Endothelial cell of umbilical vein (primary cell): ENCODE results near the gene MCF2L. TPM values are rescaled to one million over a fixed set of nuclear protein-coding genes. Genes with fewer than 3 reads are reported as not detected.

ENCODE experiments used
- BruUV-seq: library from RNA; stranded (reverse); fragments of 400-500 nt; replicated peaks from 2 replicates; lab custom pipeline; 2021; lab: Mats Ljungman, UMichigan
- CTCF ChIA-PET: fragments of 300-600, 350-600 bp; sonication (Branson Sonifier 250); formaldehyde crosslinking; loops from one replicate; lab custom pipeline; 2021; ENCODE audit warnings: antibody characterized with exemption, inconsistent platforms; lab: Charles Lee
- POLR2A ChIA-PET: fragments of 300-600, 350-600 bp; sonication (Branson Sonifier 250); formaldehyde crosslinking; loops from one replicate; lab custom pipeline; 2021; ENCODE audit warnings: antibody characterized with exemption, inconsistent platforms; lab: Charles Lee
- DNase-seq: peaks from one replicate; pipeline ENCODE4 v3.0.0-alpha.2; 2011; ENCODE audit warnings: low read depth, low spot score
- FAIRE-seq: peaks from 2 replicates; lab custom pipeline; 2011; peaks lifted over from hg19 to GRCh38; lab: Jason Lieb, UNC
- H2AFZ ChIP-seq: 2 replicates; pipeline ENCODE4 v1.6.0; 2012; ENCODE audit warnings: low read depth, low read length, control low read depth, inconsistent platforms
- H3K27ac ChIP-seq: 2 replicates; pipeline ENCODE4 v1.5.1; 2011; ENCODE audit warnings: low read depth, mild to moderate bottlenecking, control low read depth, low read length, moderate library complexity; ENCODE audit not compliant: insufficient read depth
- H3K27me3 ChIP-seq, 2 experiments: 2 replicates each; pipeline versions ENCODE4 v1.6.0 to v1.6.1; 2011; ENCODE audit warnings: low read length in 2 of 2, mixed read lengths in 1 of 2; ENCODE audit not compliant: control insufficient read depth in 2 of 2, insufficient read depth in 2 of 2
- H3K36me3 ChIP-seq, 2 experiments: 2 replicates in 1 of 2; 3 replicates in 1 of 2; pipeline ENCODE4 v1.5.1; 2011; ENCODE audit warnings: low read length in 2 of 2, mild to moderate bottlenecking in 1 of 2, moderate library complexity in 1 of 2; ENCODE audit not compliant: control insufficient read depth in 2 of 2, insufficient read depth in 2 of 2; ENCODE audit errors: extremely low read depth in 1 of 2
- H3K4me1 ChIP-seq: 3 replicates; pipeline ENCODE4 v1.5.1; 2011; ENCODE audit warnings: mild to moderate bottlenecking, low read length; ENCODE audit not compliant: control insufficient read depth, insufficient read depth; ENCODE audit errors: extremely low read depth
- H3K4me2 ChIP-seq: 2 replicates; pipeline ENCODE4 v1.6.1; 2011; ENCODE audit warnings: low read length, control low read depth, mixed read lengths; ENCODE audit not compliant: insufficient read depth
- H3K4me3 ChIP-seq, 3 experiments: fragments of 200-600 bp in 1 of 3; sonication (generic), shearing (Covaris generic) in 1 of 3; replicated peaks in 1 of 3; 2 replicates each; pipeline ENCODE4 v1.5.1; 2011 to 2016; ENCODE audit warnings: control low read depth in 3 of 3, low read length in 3 of 3, mild to moderate bottlenecking in 2 of 3, inconsistent platforms in 1 of 3, low read depth in 1 of 3, moderate library complexity in 1 of 3; ENCODE audit not compliant: insufficient read depth in 1 of 3
- H3K79me2 ChIP-seq: 2 replicates; pipeline ENCODE4 v1.6.0; 2012; ENCODE audit warnings: low read length, inconsistent platforms; ENCODE audit not compliant: control insufficient read depth, insufficient read depth
- H3K9ac ChIP-seq: replicated peaks from 2 replicates; pipeline ENCODE3; 2011; ENCODE audit warnings: low read length, control low read depth; ENCODE audit not compliant: insufficient read depth; ENCODE audit errors: extremely low read depth
- H3K9me1 ChIP-seq: replicated peaks from 3 replicates; pipeline ENCODE4 v1.6.0; 2011; ENCODE audit warnings: mild to moderate bottlenecking, low read length; ENCODE audit not compliant: control insufficient read depth, insufficient read depth; ENCODE audit errors: extremely low read depth
- H3K9me3 ChIP-seq: replicated peaks from 2 replicates; pipeline ENCODE4 v1.5.1; 2012; ENCODE audit warnings: low read length, inconsistent platforms; ENCODE audit not compliant: control insufficient read depth, insufficient read depth
- H4K20me1 ChIP-seq: replicated peaks from 2 replicates; pipeline ENCODE3; 2011; ENCODE audit warnings: mild to moderate bottlenecking, low read length; ENCODE audit not compliant: control insufficient read depth, insufficient read depth; ENCODE audit errors: extremely low read depth
- CTCF ChIP-seq, 2 donors: IDR thresholded peaks; 1 replicate in 1 of 2; 2 replicates in 1 of 2; pipeline ENCODE4 v1.5.1; 2011; ENCODE audit warnings: low read length in 2 of 2, mild to moderate bottlenecking in 2 of 2, moderate library complexity in 2 of 2, control low read depth in 1 of 2, inconsistent platforms in 1 of 2, low read depth in 1 of 2; ENCODE audit not compliant: insufficient read depth in 1 of 2; ENCODE audit errors: extremely low read depth in 1 of 2
- EZH2 ChIP-seq: IDR thresholded peaks from 2 replicates; pipeline ENCODE4 v1.6.1; 2012; ENCODE audit warnings: borderline replicate concordance, low read depth, mild to moderate bottlenecking, moderate library complexity, low read length, inconsistent platforms; ENCODE audit not compliant: severe bottlenecking
- FOS ChIP-seq: IDR thresholded peaks from 2 replicates; pipeline ENCODE4 v1.6.1; 2011; ENCODE audit warnings: mild to moderate bottlenecking, low read length, moderate library complexity, borderline replicate concordance; ENCODE audit not compliant: insufficient read depth
- GATA2 ChIP-seq: IDR thresholded peaks from 2 replicates; pipeline ENCODE4 v1.7.0; 2011; ENCODE audit warnings: low read depth, mild to moderate bottlenecking, moderate library complexity, mixed read lengths, low read length; ENCODE audit not compliant: insufficient read length, insufficient read depth
- JUN ChIP-seq: IDR thresholded peaks from 2 replicates; pipeline ENCODE4 v1.6.1; 2011; ENCODE audit warnings: borderline replicate concordance, low read depth; ENCODE audit not compliant: insufficient read length, insufficient read depth
- MAX ChIP-seq: IDR thresholded peaks from 2 replicates; pipeline ENCODE4 v1.6.1; 2011; ENCODE audit not compliant: insufficient read depth, insufficient read length
- MYC ChIP-seq: IDR thresholded peaks from one replicate; pipeline ENCODE4 v1.6.1; 2011; ENCODE audit warnings: mild to moderate bottlenecking, low read depth, low read length
- POLR2A ChIP-seq: IDR thresholded peaks from 2 replicates; pipeline ENCODE4 v1.6.1; 2012; ENCODE audit warnings: low read depth, mild to moderate bottlenecking, control low read depth, low read length
- POLR2AphosphoS5 ChIP-seq: IDR thresholded peaks from 2 replicates; pipeline ENCODE4 v1.6.1; 2012; ENCODE audit warnings: low read depth, mild to moderate bottlenecking, control low read depth, low read length, moderate library complexity; ENCODE audit not compliant: insufficient read depth
- dilution Hi-C: fragments of 300-500 bp; cut with MboI; formaldehyde crosslinking; loops from one replicate; pipeline ENCODE4 v1.15.0; 2019; ENCODE audit warnings: low sequenced_read_pairs; ENCODE audit not compliant: extremely low pct_ligation_motif_present
- intact Hi-C: fragments of 100-400 bp; cut with micrococcal nuclease; formaldehyde crosslinking; loops from one replicate; pipeline ENCODE4 v1.10.0; 2022
- polyA plus RNA-seq, 4 experiments: library from polyadenylated mRNA; depleted of rRNA in 3 of 4; stranded (reverse) in 3 of 4; unstranded in 1 of 4; fragments of >200 nt; gene quantifications; 2 replicates each; pipeline versions ENCODE4 v1.2.1 to v1.2.3, GENCODE V29; 2011 to 2012; ENCODE audit warnings: missing spikeins in 1 of 4
- total RNA-seq: library from RNA; stranded (reverse); gene quantifications from 2 replicates; pipeline ENCODE4 v1.2.3, GENCODE V29; 2021

MCF2L gene
- total and polyA plus RNA-seq, 2 donors (not counting 3 experiments of a cell fraction or from before 2014, with no cell fraction given): 0.33 to 0.58 TPM

GRCh38 chr13:113144255-113144629, 175.2 kb downstream of the MCF2L start:
- FAIRE-seq (no peak), DNase-seq (no peak)
- BruUV-seq: no TSS peak
- TF ChIP-seq GATA2: no peak
- TF ChIP-seq MAX: no peak
- TF ChIP-seq FOS: no peak
- no peak for TF ChIP-seq POLR2A
- TF ChIP-seq JUN: no peak
- no peak for TF ChIP-seq MYC
- TF ChIP-seq EZH2: no peak
- TF ChIP-seq CTCF (IDR thresholded peaks at IDR 0.05; ENCODE audit: extremely low read depth in 1 of 2, insufficient read depth in 1 of 2, low read depth in 1 of 2, low read length in 2 of 2): no peak
- no peak for TF ChIP-seq POLR2AphosphoS5
- Histone ChIP-seq H4K20me1 (no peaks in the 10 kb centered on the region), H3K4me1 (no peaks in the 10 kb centered on the region), H3K9me3 (no peaks in the 10 kb centered on the region), H3K9ac (no peak overlapping the region), H3K4me3 (no peak overlapping the region), H2AFZ (no peak overlapping the region), H3K9me1 (no peaks in the 10 kb centered on the region), H3K27ac (no peak overlapping the region), H3K79me2 (no peaks in the 10 kb centered on the region), H3K27me3 (peaks cover 0 to 2% of the 10 kb centered on the region in 2 experiments), H3K4me2 (no peak overlapping the region), H3K36me3 (no peaks in the 10 kb centered on the region)
- intact Hi-C loops: no loop called here
- dilution Hi-C loops: no loop called here
- ChIA-PET CTCF (no interaction called here), POLR2A (no interaction called here)
